Adrenal gland (tissue), 12 donors: ENCODE results near the gene NFIL3. TPM values are rescaled to one million over a fixed set of nuclear protein-coding genes. Genes with fewer than 3 reads are reported as not detected.

Experiments
- DNase-seq, 7 donors: peaks; one replicate each; pipeline ENCODE4 v3.0.0-alpha.2; 2019 to 2020
- H3K27ac ChIP-seq, 5 donors: fragments of 200-600 bp; sonication (generic) in 4 of 5; 1 replicate in 3 of 5; 2 replicates in 2 of 5; pipeline versions ENCODE4 v1.5.1 to v1.8.0; 2016 to 2020; ENCODE audit warnings: mild to moderate bottlenecking in 1 of 5
- H3K27me3 ChIP-seq: fragments of 200-600 bp; 2 replicates; pipeline ENCODE4 v1.8.0; 2021
- H3K36me3 ChIP-seq, 2 donors: fragments of 200-600 bp; replicated peaks in 1 of 2; 1 replicate in 1 of 2; 2 replicates in 1 of 2; pipeline versions ENCODE4 v1.5.1 to v1.8.0; 2018 to 2022
- H3K4me1 ChIP-seq, 2 donors: fragments of 200-600 bp; replicated peaks in 1 of 2; 1 replicate in 1 of 2; 2 replicates in 1 of 2; pipeline versions ENCODE4 v1.5.1 to v1.8.0; 2018 to 2021
- H3K4me3 ChIP-seq, 4 donors: fragments of 200-600 bp; sonication (generic) in 3 of 4; one replicate each; pipeline ENCODE4 v1.5.1; 2016 to 2018
- H3K9me3 ChIP-seq, 3 donors: fragments of 200-600 bp; sonication (generic) in 1 of 3; replicated peaks in 1 of 3; 1 replicate in 2 of 3; 2 replicates in 1 of 3; pipeline versions ENCODE4 v1.5.1 to v1.8.0; 2016 to 2021
- CTCF ChIP-seq, 6 experiments: fragments of 450-650 bp in 4 of 6; fragments of 200-600 bp in 2 of 6; sonication (generic) in 1 of 6; IDR thresholded peaks; 1 replicate in 5 of 6; 2 replicates in 1 of 6; pipeline versions ENCODE4 v1.5.1 to v1.8.0; 2016 to 2021; ENCODE audit warnings: antibody characterized with exemption in 6 of 6, mild to moderate bottlenecking in 2 of 6, moderate library complexity in 1 of 6
- POLR2A ChIP-seq, 2 donors: fragments of 450-650 bp; IDR thresholded peaks; one replicate each; pipeline ENCODE4 v1.6.1; 2017; ENCODE audit warnings: antibody characterized with exemption in 2 of 2, mild to moderate bottlenecking in 2 of 2, moderate library complexity in 1 of 2
- WGBS, 4 donors: extraction: QIAGEN DNeasy Blood & Tissue Kit in 2 of 4; methylation state at CpG; one replicate each; pipeline versions ENCODE4 v1.1.5 to v1.1.7; 2013 to 2017; 5-methylcytosine and 5-hydroxymethylcytosine counted together
- intact Hi-C, 2 donors: fragments of 100-400 bp; cut with DNase I; formaldehyde crosslinking; loops; one replicate each; pipeline versions ENCODE4 v1.14.1 to v1.15.0; 2022 to 2023
- polyA plus RNA-seq, 3 donors: library from polyadenylated mRNA; stranded (reverse); fragments of 200-250 nt in 2 of 3; fragments of 350-450 nt in 1 of 3; fragmentation: Illumina TruSeq in 1 of 3; extraction: RNeasy Lipid Tissue Mini Kit (QIAGEN cat#74804) in 1 of 3; gene quantifications; one replicate each; pipeline ENCODE4 v1.2.3, GENCODE V29; 2013 to 2014
- total RNA-seq, 9 donors: library from RNA; depleted of rRNA in 4 of 9; stranded (reverse); fragments of >200 nt in 4 of 9; fragments of 120-200 nt in 1 of 9; fragmentation: NEBNext Ultra II Directional in 1 of 9; extraction: Animal tissue kit (Norgen Biotek cat#: 25700) in 1 of 9; gene quantifications; one replicate each; pipeline versions ENCODE4 v1.1.0 to v1.2.4, GENCODE V29; 2013 to 2023
- donor health status: healthy with polysubstance abuse.
- donor health status: Bipolar disorder and iron deficiency.
- donor health status: DM: yes; HTN: yes; CAD: no.
- donor health status: DM: no; HTN: no; CAD: no.
- donor health status: DM: no; HTN: no; CAD: no.
- donor health status: DM: yes; HTN: yes; CAD: no.

Gene NFIL3
- total and polyA plus RNA-seq, 12 donors: 8.7 to 74.5 (median 27.3) TPM

GRCh38 chr9:91360551-91361290 is 62.9 kb downstream of the NFIL3 start:
- no peak for DNase-seq
- WGBS, 4 donors: 9 to 22% (median 19%) methylated on average over 10 of the region's 10 CpGs
- TF ChIP-seq CTCF (IDR thresholded peaks at IDR 0.05) (no peak), POLR2A (IDR thresholded peaks at IDR 0.05) (no peak)
- H3K4me1 ChIP-seq: peaks cover 10 to 33% of the 10 kb centered on the region in 2 donors
- H3K9me3 ChIP-seq: no peaks in the 10 kb centered on the region
- H3K36me3 ChIP-seq: no peaks in the 10 kb centered on the region
- no peaks in the 10 kb centered on the region for H3K27me3 ChIP-seq
- intact Hi-C loops: loop anchor here in 1 of 2 donors (10.0 kb wide), 1 partner anchor 64 kb away; the partner anchor contains the start of gene NFIL3
- H3K4me3 ChIP-seq: peak overlapping the region; percentile 43 to 100 (median 92)
- H3K27ac ChIP-seq: peak overlapping the region; percentile 74 to 92 (median 86)

GRCh38 chr9:91359734-91360470 is 63.7 kb downstream of the NFIL3 start:
- peaks cover 10 to 33% of the 10 kb centered on the region in 2 donors for H3K4me1 ChIP-seq
- peak overlapping the region in 1 of 4 donors; percentile 95 for H3K4me3 ChIP-seq
- TF ChIP-seq CTCF (IDR thresholded peaks at IDR 0.05): no peak
- no peak for TF ChIP-seq POLR2A (IDR thresholded peaks at IDR 0.05)
- H3K9me3 ChIP-seq: no peaks in the 10 kb centered on the region
- H3K36me3 ChIP-seq: peaks cover 0 to 6% of the 10 kb centered on the region in 2 donors
- intact Hi-C loops: loop anchor here in 1 of 2 donors (10.0 kb wide), 1 partner anchor 65 kb away; the partner anchor contains the start of gene NFIL3
- peak in 1 of 7 donors; percentile 27 for DNase-seq
- H3K27me3 ChIP-seq: no peaks in the 10 kb centered on the region
- 57 to 64% (median 60%) methylated on average over 7 of the region's 7 CpGs for WGBS, 4 donors
- peak overlapping the region in 1 of 5 donors; percentile 92 for H3K27ac ChIP-seq

- Histone ChIP-seq H3K4me3 (no peak overlapping the region), H3K9me3 (no peaks in the 10 kb centered on the region), H3K36me3 (peaks cover 0 to 12% of the 10 kb centered on the region in 2 donors), H3K4me1 (peaks cover 10 to 33% of the 10 kb centered on the region in 2 donors), H3K27ac (no peak overlapping the region), H3K27me3 (no peaks in the 10 kb centered on the region)
- TF ChIP-seq POLR2A (IDR thresholded peaks at IDR 0.05) (no peak), CTCF (IDR thresholded peaks at IDR 0.05) (no peak)
- intact Hi-C loops: no loop called here
- WGBS, 4 donors: 60 to 64% (median 62%) methylated on average over 2 of the region's 2 CpGs
- DNase-seq: no peak
These were observed 64.5 kb downstream of the NFIL3 start for GRCh38 chr9:91359083-91359482.

Other genes with a start within 250 kb of the NFIL3 start
- 100 to 1,000 TPM in 3 of 9 donors, 10 to 100 TPM in 6; 45.0 to 158 (median 78.1) TPM for gene AUH, start 61.9 kb downstream of the NFIL3 start, total RNA-seq
- gene AUH, start 61.9 kb downstream of the NFIL3 start, polyA plus RNA-seq: 10 to 100 TPM; 41.9 to 58.0 (median 45.7) TPM